ENCODE data around the gene CDK13.

CDK13 gene

DNA sequence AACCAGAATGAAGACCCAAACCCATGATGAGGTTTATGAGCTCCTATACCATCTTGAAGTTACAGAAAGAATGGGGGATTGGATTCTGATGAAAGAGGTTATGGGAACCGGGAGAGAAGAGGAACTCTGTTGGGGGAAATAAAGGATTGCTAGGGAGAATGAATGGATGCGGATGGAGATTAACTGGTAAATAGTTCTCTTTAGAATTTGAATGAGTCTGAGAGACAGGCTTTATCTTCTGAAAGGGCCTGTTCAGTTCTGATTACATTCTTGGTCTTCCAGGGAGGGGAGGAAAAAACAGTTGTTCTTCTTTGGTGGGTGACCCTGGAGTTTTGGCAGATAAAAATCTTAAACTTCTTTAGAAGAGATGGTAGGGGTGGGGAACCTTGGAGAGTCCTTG, 198.6 kb downstream of the CDK13 start:
- no peak for DNase-seq
- no peak for ATAC-seq

All from stimulated activated naive CD8-positive, alpha-beta T cell treated with anti-CD3 and anti-CD28 coated beads, Interleukin-15, Interleukin-2, amounts not matched to agents 100 U/mL and 50 U/mL, for 24 hours (primary cell).